GM11168 (cell line): ENCODE results near the gene LIN7A.

ENCODE experiments used
- in situ Hi-C: fragments of 300-500 bp; cut with MboI; formaldehyde crosslinking; loops from one replicate; pipeline ENCODE4 v1.12.0; 2022; ENCODE audit warnings: low sequenced_read_pairs; ENCODE audit not compliant: unreplicated experiment

LIN7A gene

GRCh38 chr12:80769553-80770140 is 168.1 kb downstream of the LIN7A start:
- in situ Hi-C loops: no loop called here

DNA sequence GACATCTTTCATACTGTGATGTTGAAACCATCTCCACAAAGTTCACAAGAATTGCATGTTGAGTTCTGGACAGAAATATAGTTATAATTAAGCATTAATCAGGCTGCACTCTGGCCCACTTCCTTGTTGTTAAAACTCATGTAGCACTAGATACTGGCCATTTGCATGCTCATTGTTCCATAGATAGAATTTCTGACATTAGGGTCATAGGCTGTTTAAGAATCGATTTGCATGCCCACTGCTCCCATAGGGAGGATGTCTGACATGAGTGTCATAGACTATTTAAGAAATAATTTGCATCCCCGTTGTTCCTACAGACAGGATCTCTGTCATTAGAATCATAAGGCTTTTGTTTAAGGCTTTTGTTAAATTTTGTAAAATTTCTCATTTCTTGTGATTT is 170.8 kb downstream of the LIN7A start:
- in situ Hi-C loops: no loop called here

- in situ Hi-C loops: no loop called here
Measured at GRCh38 chr12:80766210-80766609, 171.5 kb downstream of the LIN7A start.

GRCh38 chr12:80763874-80764273 is 173.9 kb downstream of the LIN7A start:
- in situ Hi-C loops: no loop called here

DNA sequence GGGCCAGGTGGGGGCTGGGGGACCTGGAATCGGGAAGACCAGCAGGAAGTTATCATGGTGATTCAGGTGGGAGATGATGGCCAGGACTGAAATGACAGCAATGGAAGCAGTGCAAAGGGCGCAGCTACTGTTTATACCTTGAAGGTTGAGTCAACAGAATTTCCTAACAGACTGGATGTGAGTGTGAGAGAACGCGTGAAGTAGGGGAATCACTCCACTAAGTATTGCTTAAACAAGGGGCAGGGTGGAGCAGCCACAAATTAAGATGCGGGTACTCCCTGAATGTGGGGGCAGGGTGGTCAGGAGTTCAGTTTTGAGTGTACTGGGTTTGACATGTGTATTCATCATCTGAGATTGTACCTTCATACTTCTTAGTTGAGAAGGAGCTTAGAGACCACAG is 175.9 kb downstream of the LIN7A start:
- in situ Hi-C loops: no loop called here

GRCh38 chr12:80756875-80757274 is 180.9 kb downstream of the LIN7A start:
- in situ Hi-C loops: no loop called here

- in situ Hi-C loops: no loop called here
Measured at GRCh38 chr12:80754274-80754673, 183.5 kb downstream of the LIN7A start.

DNA sequence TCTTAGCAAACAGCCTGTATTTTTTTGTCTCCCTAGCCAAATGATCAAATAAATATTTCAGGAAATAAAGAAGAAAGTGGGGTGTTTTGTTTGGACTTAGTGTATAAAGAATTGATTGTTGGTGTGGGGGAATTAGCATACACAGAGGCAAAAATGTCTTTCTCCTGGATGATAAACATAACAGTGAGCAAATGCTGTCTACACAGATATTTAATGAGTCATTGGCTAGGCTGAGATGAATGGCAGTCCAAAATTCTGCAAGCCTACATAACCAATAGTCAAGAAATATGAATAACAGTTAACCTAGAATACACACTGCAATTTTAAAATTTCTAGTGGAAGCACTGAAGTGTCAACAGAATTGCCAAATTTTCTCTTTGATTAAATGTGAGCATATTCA is 185.3 kb downstream of the LIN7A start:
- in situ Hi-C loops: no loop called here

- in situ Hi-C loops: no loop called here
Measured at GRCh38 chr12:80749456-80749855, 188.3 kb downstream of the LIN7A start.

DNA sequence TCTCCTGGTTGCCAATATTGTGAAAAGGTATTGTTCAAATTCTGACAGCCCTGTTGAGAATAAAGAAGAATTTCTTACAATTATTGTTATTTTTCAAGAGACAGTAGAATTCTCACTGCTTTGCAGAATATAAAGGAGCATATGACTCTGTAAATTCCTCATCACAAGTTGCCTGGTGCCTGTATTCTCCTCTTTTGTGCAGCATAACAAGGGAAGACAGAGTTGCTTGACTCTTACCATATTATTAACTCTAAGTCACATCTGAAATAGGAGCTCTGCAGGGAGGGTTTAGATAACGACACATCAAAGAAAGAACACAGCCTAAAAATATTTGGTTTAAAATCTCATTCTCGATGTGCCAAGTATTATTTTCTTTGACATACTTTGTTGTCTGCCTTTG is 189.9 kb downstream of the LIN7A start:
- in situ Hi-C loops: no loop called here

- in situ Hi-C loops: no loop called here
Measured at GRCh38 chr12:80745851-80746505, 191.8 kb downstream of the LIN7A start.
